PFSK-1 (cell line): ENCODE results near the gene TP53I11.

ENCODE experiments used
- FOXP2 ChIP-seq: optimal IDR thresholded peaks from 2 replicates; pipeline ENCODE3; 2011; ENCODE audit warnings: borderline replicate concordance, control low read depth, inconsistent platforms; ENCODE audit not compliant: insufficient read depth; ENCODE audit errors: extremely low read length, extremely low read depth
- POLR2AphosphoS5 ChIP-seq: IDR thresholded peaks from 2 replicates; pipeline ENCODE4 v1.6.1; 2012; ENCODE audit warnings: low read depth, mild to moderate bottlenecking, control low read depth, low read length, moderate library complexity
- SIN3A ChIP-seq: IDR thresholded peaks from 2 replicates; pipeline ENCODE4 v1.6.1; 2012; ENCODE audit warnings: mild to moderate bottlenecking, low read length, moderate library complexity, borderline replicate concordance; ENCODE audit not compliant: insufficient read depth
- TAF1 ChIP-seq: IDR thresholded peaks from 2 replicates; pipeline ENCODE4 v1.6.1; 2012; ENCODE audit warnings: low read length, control low read depth, borderline replicate concordance; ENCODE audit not compliant: insufficient read depth
- TF ChIP-seq, protein P1 (sequence below), 2 experiments: IDR thresholded peaks; 2 replicates each; pipeline versions ENCODE4 v1.6.1 to v1.8.0; 2011 to 2012; ENCODE audit warnings: low read depth in 2 of 2, low read length in 2 of 2, control low read depth in 1 of 2, inconsistent platforms in 1 of 2, mild to moderate bottlenecking in 1 of 2, moderate library complexity in 1 of 2; ENCODE audit not compliant: insufficient read depth in 1 of 2

TP53I11 gene

DNA sequence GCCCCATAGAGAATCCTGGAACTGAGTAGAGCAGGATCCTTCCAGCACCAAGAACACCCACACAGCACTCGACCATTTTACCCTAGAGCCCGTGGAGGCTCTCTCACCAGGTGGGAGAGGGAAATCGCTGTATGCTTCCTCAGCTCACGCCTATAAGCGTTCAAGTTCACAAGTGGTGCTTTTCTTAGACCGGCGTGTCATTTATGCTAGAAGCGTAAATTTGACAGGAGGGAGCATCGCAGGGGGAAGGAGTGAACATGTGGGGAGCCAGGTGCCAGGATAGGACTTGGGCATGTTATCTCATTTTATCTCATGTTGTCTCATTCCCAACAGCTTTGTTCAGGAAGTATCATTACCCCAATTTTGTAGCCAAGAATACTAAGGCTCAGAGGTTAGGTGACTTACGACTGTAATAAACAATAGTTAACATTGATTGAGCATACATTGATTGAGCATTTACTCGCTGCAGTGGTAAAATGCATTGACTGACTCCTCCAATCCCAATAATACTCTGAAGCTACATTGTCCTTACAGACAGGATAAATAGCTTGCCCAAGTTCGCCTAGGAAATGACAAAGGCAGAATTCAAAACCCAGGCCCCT is 19.1 kb upstream of the TP53I11 start:
- TF ChIP-seq, protein P1, sequence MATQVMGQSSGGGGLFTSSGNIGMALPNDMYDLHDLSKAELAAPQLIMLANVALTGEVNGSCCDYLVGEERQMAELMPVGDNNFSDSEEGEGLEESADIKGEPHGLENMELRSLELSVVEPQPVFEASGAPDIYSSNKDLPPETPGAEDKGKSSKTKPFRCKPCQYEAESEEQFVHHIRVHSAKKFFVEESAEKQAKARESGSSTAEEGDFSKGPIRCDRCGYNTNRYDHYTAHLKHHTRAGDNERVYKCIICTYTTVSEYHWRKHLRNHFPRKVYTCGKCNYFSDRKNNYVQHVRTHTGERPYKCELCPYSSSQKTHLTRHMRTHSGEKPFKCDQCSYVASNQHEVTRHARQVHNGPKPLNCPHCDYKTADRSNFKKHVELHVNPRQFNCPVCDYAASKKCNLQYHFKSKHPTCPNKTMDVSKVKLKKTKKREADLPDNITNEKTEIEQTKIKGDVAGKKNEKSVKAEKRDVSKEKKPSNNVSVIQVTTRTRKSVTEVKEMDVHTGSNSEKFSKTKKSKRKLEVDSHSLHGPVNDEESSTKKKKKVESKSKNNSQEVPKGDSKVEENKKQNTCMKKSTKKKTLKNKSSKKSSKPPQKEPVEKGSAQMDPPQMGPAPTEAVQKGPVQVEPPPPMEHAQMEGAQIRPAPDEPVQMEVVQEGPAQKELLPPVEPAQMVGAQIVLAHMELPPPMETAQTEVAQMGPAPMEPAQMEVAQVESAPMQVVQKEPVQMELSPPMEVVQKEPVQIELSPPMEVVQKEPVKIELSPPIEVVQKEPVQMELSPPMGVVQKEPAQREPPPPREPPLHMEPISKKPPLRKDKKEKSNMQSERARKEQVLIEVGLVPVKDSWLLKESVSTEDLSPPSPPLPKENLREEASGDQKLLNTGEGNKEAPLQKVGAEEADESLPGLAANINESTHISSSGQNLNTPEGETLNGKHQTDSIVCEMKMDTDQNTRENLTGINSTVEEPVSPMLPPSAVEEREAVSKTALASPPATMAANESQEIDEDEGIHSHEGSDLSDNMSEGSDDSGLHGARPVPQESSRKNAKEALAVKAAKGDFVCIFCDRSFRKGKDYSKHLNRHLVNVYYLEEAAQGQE (IDR thresholded peaks at IDR 0.05; ENCODE audit: insufficient read depth in 1 of 2, low read depth in 2 of 2, low read length in 2 of 2): no peak
- TF ChIP-seq TAF1: no peak
- no peak for TF ChIP-seq POLR2AphosphoS5
- no peak for TF ChIP-seq FOXP2
- TF ChIP-seq SIN3A: no peak

DNA sequence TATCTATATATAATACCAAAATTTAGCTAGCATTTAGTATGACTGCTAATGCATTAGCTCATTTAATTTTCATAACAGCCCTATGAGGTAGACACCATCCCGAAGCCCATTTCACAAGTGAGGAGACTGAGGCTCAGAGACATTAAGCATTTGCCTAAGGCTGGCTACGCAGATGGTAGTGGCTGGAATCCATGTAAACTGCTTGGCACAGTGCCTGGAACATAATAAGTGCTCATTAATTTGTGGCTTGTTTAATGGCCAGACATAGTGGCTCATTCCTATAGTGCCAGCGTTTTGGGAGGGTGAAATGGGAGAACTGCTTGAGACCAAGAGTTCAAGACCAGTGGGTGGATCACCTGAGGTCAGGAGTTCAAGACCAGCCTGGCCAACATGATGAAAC is 17.8 kb upstream of the TP53I11 start:
- TF ChIP-seq, protein P1 (IDR thresholded peaks at IDR 0.05; ENCODE audit: insufficient read depth in 1 of 2, low read depth in 2 of 2, low read length in 2 of 2): no peak
- TF ChIP-seq FOXP2 (no peak), TAF1 (no peak), POLR2AphosphoS5 (no peak), SIN3A (no peak)

DNA sequence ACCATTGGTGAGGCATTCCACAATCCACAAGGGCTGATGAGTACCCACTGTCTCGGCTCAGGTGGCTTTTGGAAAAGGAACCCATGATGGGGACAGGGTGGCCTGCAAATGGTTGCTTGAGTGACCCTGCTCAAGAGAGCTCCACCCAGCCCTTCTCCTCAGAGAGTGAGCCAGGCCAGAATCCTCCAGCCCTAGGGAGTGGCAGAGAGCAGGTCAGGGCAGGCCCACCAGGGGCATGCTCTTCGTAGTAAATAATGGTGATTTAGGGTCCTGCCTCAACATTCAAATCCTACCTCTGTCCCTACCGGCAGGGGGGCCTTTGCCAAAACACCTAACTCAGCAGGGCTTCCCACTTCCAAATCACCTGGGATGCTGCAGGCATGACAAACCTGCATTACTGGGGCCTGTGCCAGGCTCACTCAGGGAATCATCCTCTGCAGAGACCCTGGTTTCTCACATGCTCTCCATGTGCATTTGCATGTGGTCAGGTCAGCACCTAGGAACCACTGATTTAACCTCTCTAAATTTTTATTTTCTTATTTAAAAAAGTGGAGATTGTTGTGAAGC is 17.3 kb upstream of the TP53I11 start:
- no peak for TF ChIP-seq POLR2AphosphoS5
- TF ChIP-seq FOXP2: no peak

- TF ChIP-seq SIN3A: no peak
- TF ChIP-seq FOXP2: no peak
- no peak for TF ChIP-seq POLR2AphosphoS5
- TF ChIP-seq, protein P1 (IDR thresholded peaks at IDR 0.05; ENCODE audit: insufficient read depth in 1 of 2, low read depth in 2 of 2, low read length in 2 of 2): no peak
- TF ChIP-seq TAF1: no peak
These were observed 16.0 kb upstream of the TP53I11 start for GRCh38 chr11:44966694-44967093.

- TF ChIP-seq POLR2AphosphoS5 (no peak), TAF1 (no peak), SIN3A (no peak), FOXP2 (no peak)
- TF ChIP-seq, protein P1 (IDR thresholded peaks at IDR 0.05; ENCODE audit: insufficient read depth in 1 of 2, low read depth in 2 of 2, low read length in 2 of 2): no peak
These were observed 14.0 kb upstream of the TP53I11 start for GRCh38 chr11:44964526-44965209.
